Tracheal epithelial cell (primary cell): ENCODE results near the gene GPR89B. TPM values are rescaled to one million over a fixed set of nuclear protein-coding genes. Genes with fewer than 3 reads are reported as not detected.

Source experiments
- total RNA-seq: library from RNA; depleted of rRNA; stranded (reverse); fragments of >200 nt; gene quantifications from 2 replicates; pipeline ENCODE4 v1.2.1, GENCODE V29; 2014

Gene GPR89B
- total RNA-seq, result 13.3 and 20.5 TPM in 2 replicates

DNA sequence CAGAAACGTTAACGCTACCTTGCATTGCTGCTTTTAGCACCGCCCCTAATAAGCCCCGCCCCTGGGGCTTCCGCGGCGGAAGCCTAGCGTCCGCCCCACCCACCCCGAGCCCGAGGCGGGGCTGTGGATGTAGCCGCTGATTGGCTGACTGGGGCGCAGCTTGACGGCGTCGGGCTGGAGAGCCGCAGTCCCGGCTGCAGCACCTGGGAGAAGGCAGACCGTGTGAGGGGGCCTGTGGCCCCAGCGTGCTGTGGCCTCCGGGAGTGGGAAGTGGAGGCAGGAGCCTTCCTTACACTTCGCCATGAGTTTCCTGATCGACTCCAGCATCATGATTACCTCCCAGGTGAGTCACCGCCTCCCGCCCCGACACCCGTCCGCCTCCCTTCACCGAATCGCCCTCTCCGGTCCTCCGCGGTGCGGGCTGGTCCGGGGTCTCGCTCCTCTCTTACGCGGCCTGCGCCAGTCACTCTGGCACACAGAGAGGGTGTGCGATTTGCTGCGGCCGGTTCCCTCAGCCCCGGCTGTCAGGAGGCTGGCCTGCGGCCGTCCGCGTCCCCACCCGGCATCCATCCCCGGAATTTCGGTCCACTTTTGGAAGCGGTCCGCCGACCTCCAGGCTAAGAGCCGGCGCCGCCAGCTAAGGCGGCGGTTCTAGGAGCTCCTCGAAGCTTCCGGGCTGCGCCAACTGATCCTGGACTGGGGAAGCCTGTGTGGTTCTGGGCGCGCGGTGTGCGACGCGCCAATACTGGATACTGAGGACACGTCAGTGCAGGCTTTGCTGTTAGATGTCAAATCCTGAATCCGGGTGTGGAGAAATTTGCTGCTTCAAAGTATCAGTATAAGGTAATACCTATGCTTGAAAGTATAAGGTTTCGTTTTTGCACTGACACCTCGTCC lies at the start of gene GPR89B:
TSS of gene GPR89B (plus strand) at position 185 of the 897 bp plus-strand sequence. CDS start at position 302, 117 bp downstream.

GRCh38 chr1:147902253-147902845 lies 25.9 kb upstream of the GPR89B start, which contains the start of gene GJA8:
TSS of gene GJA8 (plus strand) at chr1:147902795. CDS start at chr1:147907956, 5,161 bp downstream.

Other genes starting within 250 kb of the GPR89B start
- 0.24 TPM in 1 of 2 replicates, not detected in the other for gene GJA5, start 167.8 kb upstream of the GPR89B start, total RNA-seq
- not detected in 2 replicates for gene GJA8, start 25.6 kb upstream of the GPR89B start, total RNA-seq
- gene NBPF11, start 223.9 kb downstream of the GPR89B start, total RNA-seq, result 2.7 and 3.0 TPM in 2 replicates